Renal cortex interstitium (tissue), 11 donors: ENCODE measurements around the gene HOXA5. TPM values are rescaled to one million over a fixed set of nuclear protein-coding genes. Genes with fewer than 3 reads are reported as not detected.
A peak's percentile ranks its signal among the peaks of the same experiment; 100 is the strongest.

Experiments used
- DNase-seq, 11 donors: peaks; one replicate each; pipeline ENCODE4 v3.0.0-alpha.2; 2013; ENCODE audit warnings: low read depth in 9 of 11, low spot score in 4 of 11; ENCODE audit errors: extremely low read depth in 1 of 11
- polyA plus RNA-seq, 3 donors: library from polyadenylated mRNA; unstranded; fragments of 120-200 nt; gene quantifications; one replicate each; pipeline ENCODE4 v1.2.1, GENCODE V29; 2013; ENCODE audit not compliant: insufficient read length in 3 of 3

Gene HOXA5
- polyA plus RNA-seq, 3 donors: 70.3 to 89.0 (median 71.1) TPM

GRCh38 chr7:27129729-27130539 lies 13.5 kb downstream of the HOXA5 start:
- DNase-seq: peak in 1 of 11 donors; percentile 83

DNA sequence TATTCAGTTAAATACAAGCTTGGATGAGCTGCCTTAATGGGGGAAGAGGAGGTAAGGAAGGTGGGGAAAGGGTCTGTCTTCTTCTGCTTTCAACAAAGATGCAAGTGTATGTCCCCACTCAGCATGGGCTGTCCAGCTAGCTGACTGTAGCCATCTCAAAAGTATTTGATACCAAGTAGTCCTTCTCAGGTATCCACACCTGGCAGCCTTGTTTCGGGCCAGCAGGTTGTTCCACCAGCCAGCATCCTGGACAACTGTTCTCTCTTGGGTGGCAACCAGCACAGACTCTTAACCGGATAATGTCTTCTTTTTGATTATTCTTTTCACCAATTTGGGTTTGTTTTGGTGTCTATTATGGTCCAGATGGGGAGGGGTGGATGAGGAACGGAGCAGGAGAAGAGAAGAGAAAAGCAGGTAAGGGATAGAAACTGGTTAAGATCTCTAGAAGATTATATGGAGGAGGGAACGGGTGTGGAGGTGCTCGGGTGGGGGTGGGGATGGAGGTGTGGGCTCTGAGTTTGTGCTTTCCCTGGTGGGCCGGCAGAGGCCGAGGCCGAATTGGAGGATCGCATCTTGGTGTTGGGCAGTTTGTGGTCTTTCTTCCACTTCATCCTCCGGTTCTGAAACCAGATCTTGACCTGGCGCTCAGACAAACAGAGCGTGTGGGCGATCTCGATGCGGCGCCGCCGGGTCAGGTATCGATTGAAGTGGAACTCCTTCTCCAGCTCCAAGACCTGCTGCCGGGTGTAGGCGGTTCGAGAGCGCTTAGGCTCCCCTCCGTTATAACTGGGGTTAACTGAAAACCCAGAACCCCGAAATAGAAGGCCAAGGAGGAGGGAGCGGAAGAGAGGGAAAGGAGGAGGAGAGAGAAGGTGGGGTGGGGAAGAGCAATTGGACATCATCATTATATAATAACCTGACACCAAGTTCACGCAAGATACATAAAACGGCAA lies 14.4 kb downstream of the HOXA5 start:
- DNase-seq: no peak

DNA sequence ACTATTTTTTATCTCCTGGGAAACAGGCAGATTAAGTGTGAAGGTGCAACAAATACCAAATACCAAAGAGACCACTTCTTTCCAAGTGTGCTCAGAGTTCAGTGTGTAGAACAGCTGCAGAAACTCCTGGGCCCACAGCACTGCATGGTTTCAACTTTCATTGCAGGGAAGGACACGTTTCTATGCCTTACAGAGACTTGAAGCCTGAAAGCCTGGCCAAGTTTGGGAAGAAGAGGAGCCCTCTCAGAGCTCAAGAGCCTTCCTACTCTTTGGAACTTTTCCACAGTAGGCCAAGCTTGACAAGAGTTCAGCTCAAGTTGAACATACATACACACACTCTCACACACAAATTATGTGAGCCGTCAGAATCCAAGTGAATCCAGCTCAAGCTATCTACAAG lies 15.4 kb downstream of the HOXA5 start:
- peak in 1 of 11 donors; percentile 81 for DNase-seq

DNA sequence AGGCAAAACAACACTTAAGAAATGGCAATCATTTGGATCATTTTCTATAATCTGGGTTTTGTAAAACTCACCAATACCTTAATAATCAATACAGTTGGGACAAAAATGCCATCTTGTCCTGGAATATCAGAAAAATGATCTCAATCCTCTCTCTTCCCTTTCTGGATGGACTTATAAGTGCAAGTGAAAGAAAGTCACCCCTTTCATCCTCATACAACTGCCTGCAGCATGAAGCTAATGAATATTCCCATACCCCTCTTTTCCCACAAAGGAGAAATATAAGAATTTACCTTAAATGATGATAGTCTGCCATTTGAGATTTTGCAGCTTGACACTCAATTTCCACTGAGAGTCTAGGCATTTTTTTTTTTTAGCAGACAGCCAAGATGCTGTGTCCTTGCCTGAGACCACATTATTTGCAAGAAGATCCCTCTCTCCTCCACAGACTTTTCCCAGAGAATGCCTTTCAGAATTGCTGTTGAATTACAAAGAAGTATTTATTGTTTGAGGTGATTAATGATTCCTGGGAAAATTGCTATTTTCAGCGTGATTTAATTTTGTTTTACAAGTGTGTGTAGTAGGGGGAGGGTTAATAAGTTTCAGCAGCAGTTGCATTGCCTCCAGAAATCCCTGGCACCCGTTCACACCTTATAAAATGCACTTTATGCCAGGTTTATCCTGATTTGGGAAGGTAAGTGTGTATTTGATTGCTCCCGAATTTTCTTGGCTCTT lies 16.7 kb downstream of the HOXA5 start:
- DNase-seq: no peak

- DNase-seq: no peak
These were observed 17.5 kb downstream of the HOXA5 start for GRCh38 chr7:27125986-27126394.

DNA sequence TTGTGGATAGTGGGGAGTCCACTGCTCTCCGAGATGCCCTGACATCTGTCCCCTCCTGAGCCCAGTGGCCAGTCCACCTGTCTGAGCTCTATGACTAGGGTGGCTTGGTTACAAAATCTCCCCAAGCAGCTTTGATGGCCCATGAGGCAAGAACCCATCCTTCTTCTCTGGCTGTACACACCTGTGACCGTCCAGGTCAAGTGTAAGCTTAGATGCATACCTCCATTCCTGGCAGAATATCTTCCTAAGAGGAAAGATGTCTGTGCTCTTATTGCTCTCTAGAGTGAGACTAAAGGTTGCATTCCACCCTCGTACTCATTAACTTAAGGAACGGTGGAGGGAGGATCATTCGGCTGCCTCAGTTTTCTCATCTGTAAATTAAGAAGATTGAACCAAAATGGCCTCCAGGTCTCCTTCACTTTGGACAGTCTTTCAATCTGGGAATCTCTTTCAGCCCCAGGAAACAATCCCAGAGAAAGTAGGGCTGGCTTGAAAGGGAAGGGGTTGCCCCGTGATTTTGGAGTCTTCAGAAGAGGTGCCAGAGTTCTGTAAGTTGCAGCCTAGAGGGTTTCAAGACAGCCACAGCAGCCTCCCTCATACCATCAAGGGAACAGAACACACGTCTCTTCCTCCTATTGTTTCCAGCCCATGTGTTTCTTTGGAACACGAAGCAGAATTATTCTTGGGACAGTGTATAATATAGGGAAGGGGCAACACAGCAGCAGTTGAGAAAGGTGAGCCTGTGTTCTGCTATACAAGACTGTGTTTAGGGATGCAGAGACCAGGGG lies 18.4 kb downstream of the HOXA5 start:
- no peak for DNase-seq

- DNase-seq: no peak
These were observed 19.2 kb downstream of the HOXA5 start for GRCh38 chr7:27124096-27124901.

- no peak for DNase-seq
These were observed 19.9 kb downstream of the HOXA5 start for GRCh38 chr7:27123477-27124053.

GRCh38 chr7:27123007-27123476 lies 20.4 kb downstream of the HOXA5 start:
- DNase-seq: no peak

DNA sequence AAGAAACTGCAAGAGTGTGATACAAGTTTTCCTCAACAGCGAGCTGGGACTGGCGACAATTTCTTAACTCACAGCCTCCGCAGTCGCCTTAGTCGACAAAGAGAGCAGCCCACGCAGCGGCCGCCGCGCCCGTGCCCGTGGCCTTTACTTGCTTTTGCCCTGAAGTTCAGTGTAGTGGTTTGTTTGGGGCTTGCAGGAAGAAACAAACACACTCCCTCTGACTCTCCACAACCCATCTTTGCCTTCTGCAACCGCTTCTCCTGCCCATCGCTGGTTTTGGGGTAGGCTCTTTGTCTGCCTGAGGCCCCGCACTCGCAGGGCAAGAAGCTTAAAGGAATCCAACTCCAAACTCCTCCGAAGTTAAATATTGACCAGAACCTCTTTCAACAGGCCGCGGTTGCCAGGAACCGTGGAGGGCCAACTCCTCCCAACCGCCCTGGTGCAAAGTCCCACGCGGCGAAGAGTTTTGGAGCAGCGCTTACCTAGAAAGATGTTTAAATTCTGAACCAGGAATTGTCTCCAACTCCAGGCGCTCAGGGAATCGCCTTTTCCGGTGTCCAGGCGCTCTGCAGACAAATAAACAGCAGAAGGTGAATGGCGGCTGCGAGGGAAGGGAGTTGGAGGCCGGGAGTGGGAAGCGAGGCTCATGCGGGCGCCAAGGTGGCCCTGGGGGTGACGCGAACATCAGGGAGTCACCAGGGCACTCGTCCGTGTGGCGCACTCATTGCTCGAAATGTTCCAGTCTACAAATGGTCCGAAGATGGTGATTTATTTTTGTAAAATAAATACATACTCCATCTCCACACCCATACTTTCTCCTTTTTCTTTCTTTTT lies 21.2 kb downstream of the HOXA5 start:
- DNase-seq: no peak

DNA sequence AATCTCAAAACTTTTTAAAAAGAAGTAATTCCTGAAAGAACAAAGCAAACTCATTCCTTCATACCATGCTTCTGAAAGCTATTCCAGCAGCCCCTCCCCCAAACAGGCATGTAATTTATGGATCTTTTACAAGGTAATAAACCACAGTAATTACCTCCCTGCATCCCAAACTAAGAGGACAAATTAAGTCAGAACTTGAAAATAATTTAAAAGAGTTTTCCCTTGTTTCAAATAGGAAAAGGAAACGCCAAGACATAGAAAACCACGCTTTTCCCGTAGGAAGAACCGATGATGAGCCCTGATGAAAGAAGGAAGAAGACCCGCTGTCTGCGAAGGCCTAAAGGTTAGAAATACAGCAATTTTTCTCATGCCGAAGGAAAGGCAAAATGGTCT lies 21.8 kb downstream of the HOXA5 start:
- no peak for DNase-seq

DNA sequence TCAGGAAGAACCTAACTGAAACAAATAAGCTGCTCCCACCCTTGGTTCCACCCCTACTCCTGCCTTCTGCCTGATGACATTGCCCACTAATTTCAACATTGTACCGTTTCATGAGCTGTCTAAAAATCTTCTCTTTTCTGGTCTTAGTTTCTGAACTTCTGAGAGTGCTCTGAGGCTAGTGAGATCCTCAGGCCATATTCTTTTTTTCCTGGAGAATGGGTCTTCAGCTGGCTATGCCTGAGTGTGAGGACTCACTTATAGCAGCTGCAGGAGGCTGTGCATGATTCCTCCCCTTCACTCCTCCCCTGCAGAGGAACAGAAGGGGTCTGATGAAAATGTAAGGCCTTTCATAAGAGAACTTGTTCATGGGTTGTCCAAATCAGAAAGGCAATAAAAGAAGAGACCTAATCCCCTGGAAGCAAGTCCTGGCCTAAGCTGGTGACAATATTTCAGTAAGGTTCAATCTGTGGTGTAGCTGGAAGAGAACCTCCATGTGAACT lies 24.0 kb downstream of the HOXA5 start:
- no peak for DNase-seq

DNA sequence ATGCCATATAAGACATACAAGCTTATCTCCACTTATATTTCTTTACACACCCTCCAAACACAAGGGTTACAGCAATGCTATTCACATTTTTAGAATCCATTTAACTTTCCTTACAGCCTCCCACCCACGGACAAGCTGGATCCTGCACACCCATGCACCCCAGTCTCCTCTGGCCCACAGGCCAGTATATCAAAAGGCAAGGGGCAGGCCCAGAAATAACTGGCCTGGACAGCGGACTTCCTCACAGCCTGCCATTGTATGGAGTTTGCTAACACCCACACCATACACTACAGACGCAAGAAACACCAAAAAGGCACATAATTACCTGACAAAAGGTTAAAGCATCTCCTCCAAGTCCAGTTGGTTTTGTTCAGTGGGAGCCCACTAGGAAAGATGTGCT lies 24.9 kb downstream of the HOXA5 start:
- no peak for DNase-seq

DNA sequence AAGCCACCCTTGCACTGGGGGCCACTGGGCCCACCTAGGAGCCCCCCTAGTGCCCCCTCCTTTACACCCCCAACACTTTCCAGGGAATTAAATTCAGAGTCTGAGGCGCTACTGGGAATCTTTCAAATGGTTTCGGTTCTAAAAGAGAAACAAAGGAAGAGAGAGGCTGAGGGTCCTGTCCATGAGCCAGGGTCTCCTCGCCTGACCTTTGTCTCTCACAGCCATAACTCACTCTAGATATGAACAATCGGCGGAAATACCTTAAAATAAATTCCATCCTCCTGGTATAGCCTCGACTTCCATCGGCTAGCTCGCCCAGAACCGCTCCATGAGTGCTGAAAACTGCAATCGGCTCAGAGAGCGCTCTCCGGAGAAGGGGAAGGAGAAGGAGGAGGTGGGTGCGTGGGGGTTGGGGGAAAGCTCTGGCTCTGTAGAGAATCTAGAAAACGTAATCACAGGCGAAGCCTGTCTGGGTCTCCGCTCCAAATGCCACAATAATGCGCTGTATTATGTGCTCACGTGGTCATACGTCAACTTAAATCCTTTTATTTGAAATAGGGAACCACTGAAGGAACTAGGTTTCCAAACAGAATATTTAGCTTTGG lies 25.5 kb downstream of the HOXA5 start:
- no peak for DNase-seq

DNA sequence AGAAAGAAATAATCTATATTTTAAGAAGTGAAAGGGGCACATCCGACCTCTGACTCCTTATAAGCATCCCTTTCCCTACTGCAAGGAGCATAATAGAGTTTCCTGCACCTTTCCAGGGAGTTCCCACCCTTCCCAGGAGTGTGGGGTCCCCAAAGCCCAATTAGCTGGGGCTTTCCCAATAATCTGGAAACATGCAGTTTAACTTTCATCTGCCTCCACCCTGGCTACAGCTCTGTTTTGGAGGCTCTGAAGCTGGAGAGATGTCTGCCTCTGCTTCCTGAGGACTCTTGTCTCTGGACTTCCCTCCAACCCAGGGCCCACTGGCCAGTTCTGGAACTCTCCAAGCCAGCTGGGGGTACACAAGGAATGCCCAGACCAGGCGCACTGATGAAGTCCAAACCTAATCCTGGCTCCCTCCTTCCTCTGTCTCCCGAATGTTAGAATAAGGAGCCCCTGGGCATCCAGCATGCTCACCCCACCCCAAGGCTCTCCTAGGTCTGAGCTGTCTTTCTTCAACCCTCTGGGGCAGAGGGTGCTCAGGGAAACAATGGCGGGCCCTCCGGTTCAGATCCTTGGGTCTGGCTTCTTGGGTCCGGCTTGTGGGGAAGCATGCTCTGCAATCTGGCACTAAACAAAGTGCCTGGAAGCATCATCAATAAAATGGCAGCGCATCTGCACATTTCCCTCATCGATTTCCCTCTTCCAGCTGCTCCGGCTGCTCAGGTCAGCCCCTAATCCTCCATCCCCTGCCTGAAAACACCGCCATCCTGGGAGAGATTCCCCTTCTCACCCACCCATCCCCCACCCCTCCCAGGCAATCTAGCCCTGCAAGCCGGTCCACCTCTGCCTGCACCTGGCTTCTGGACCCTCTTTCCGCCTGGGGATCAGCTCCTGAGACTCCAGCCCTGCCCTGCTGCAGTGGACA lies 26.3 kb downstream of the HOXA5 start:
- no peak for DNase-seq
